MM.1S (cell line): ENCODE results near the gene TRAPPC14.
A peak's percentile ranks its signal among the peaks of the same experiment; 100 is the strongest.

Experiments
- DNase-seq: peaks from one replicate; pipeline ENCODE4 v3.0.0-alpha.2; 2015
- H2AFZ ChIP-seq: fragments of 300-600 bp; sonication (generic); 2 replicates; pipeline ENCODE4 v1.6.0; 2016; ENCODE audit warnings: antibody characterized with exemption, low read length
- H3F3A ChIP-seq: fragments of 300-600 bp; sonication (generic); 2 replicates; pipeline ENCODE4 v1.6.1; 2016; ENCODE audit warnings: mild to moderate bottlenecking, antibody characterized with exemption, low read length, moderate library complexity, mixed read lengths; ENCODE audit not compliant: insufficient read depth
- H3K27ac ChIP-seq: fragments of 300-600 bp; sonication (generic); 2 replicates; pipeline ENCODE4 v1.5.1; 2016; ENCODE audit warnings: mild to moderate bottlenecking, low read length
- H3K27me3 ChIP-seq: fragments of 300-600 bp; sonication (generic); replicated peaks from 2 replicates; pipeline ENCODE4 v1.6.0; 2016; ENCODE audit warnings: low read length; ENCODE audit not compliant: insufficient read depth
- H3K36me3 ChIP-seq: fragments of 300-600 bp; sonication (generic); replicated peaks from 2 replicates; pipeline ENCODE4 v1.6.1; 2016; ENCODE audit warnings: mild to moderate bottlenecking, low read length, mixed read lengths; ENCODE audit not compliant: insufficient read depth
- H3K4me1 ChIP-seq: fragments of 300-600 bp; sonication (generic); 2 replicates; pipeline ENCODE4 v1.6.1; 2016; ENCODE audit warnings: low read length, mixed read lengths
- H3K4me2 ChIP-seq: fragments of 300-600 bp; sonication (generic); 2 replicates; pipeline ENCODE4 v1.6.0; 2016; ENCODE audit warnings: low read depth, low read length
- H3K4me3 ChIP-seq: fragments of 300-600 bp; sonication (generic); 2 replicates; pipeline ENCODE4 v1.5.1; 2016; ENCODE audit warnings: low read length, mixed read lengths
- H3K79me2 ChIP-seq: fragments of 300-600 bp; sonication (generic); 2 replicates; pipeline ENCODE4 v1.6.1; 2016; ENCODE audit warnings: mixed run types, low read length, mixed read lengths
- H3K9ac ChIP-seq: fragments of 300-600 bp; sonication (generic); 2 replicates; pipeline ENCODE4 v1.6.1; 2016; ENCODE audit warnings: low read length, mixed read lengths
- H3K9me2 ChIP-seq: fragments of 300-600 bp; sonication (generic); replicated peaks from 2 replicates; pipeline ENCODE4 v1.6.1; 2016; ENCODE audit warnings: mild to moderate bottlenecking, low read length, mixed read lengths; ENCODE audit not compliant: insufficient read depth
- H3K9me3 ChIP-seq: fragments of 300-600 bp; sonication (generic); replicated peaks from 2 replicates; pipeline ENCODE4 v1.6.1; 2016; ENCODE audit warnings: mild to moderate bottlenecking, low read length, mixed read lengths; ENCODE audit not compliant: insufficient read depth
- H4K20me1 ChIP-seq: fragments of 300-600 bp; sonication (generic); 2 replicates; pipeline ENCODE4 v1.6.1; 2016; ENCODE audit warnings: mild to moderate bottlenecking, low read length, moderate library complexity, mixed read lengths; ENCODE audit not compliant: insufficient read depth
- EZH2 ChIP-seq: fragments of 300-600 bp; sonication (generic); optimal IDR thresholded peaks from 2 replicates; pipeline ENCODE3; 2017; ENCODE audit warnings: low read depth, mild to moderate bottlenecking, antibody characterized with exemption, low read length, mixed read lengths
- EZH2phosphoT487 ChIP-seq: fragments of 300-600 bp; sonication (generic); IDR thresholded peaks from 2 replicates; pipeline ENCODE4 v1.6.1; 2018; ENCODE audit warnings: antibody characterized with exemption, low read length
- TF ChIP-seq, protein P1 (sequence below): fragments of 300-600 bp; sonication (generic); IDR thresholded peaks from 2 replicates; pipeline ENCODE4 v1.5.1; 2016; ENCODE audit warnings: antibody characterized with exemption, low read length, mixed read lengths

Gene TRAPPC14

DNA sequence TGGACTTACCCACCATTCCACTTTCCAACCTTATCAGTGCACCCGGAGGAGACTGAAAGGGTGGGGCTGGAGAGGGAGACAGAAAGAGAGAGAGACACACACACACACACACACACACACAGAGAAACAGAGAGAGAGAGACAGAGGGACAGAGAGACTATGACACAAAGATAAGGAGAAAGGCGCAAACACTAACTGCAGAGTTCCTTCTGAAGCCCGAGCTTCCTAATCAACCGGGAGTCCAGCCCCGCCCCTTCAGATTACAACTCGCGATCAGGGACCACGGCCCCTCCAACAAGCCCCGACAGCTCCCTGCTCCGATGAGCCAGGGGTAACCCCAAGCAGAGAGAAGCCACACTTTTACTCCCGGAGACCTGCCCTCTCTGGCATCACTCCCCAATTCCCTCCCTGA is 9.4 kb upstream of the TRAPPC14 start:
- H3K27me3 ChIP-seq, result peaks cover 85% of the 10 kb centered on the region
- H2AFZ ChIP-seq, result no peak overlapping the region
- no peak overlapping the region for H3K27ac ChIP-seq
- H3K9me3 ChIP-seq, result no peaks in the 10 kb centered on the region
- H3K79me2 ChIP-seq, result no peaks in the 10 kb centered on the region
- no peaks in the 10 kb centered on the region for H3F3A ChIP-seq
- TF ChIP-seq EZH2 (peak; percentile 20), EZH2phosphoT487 (no peak)
- TF ChIP-seq, protein P1, sequence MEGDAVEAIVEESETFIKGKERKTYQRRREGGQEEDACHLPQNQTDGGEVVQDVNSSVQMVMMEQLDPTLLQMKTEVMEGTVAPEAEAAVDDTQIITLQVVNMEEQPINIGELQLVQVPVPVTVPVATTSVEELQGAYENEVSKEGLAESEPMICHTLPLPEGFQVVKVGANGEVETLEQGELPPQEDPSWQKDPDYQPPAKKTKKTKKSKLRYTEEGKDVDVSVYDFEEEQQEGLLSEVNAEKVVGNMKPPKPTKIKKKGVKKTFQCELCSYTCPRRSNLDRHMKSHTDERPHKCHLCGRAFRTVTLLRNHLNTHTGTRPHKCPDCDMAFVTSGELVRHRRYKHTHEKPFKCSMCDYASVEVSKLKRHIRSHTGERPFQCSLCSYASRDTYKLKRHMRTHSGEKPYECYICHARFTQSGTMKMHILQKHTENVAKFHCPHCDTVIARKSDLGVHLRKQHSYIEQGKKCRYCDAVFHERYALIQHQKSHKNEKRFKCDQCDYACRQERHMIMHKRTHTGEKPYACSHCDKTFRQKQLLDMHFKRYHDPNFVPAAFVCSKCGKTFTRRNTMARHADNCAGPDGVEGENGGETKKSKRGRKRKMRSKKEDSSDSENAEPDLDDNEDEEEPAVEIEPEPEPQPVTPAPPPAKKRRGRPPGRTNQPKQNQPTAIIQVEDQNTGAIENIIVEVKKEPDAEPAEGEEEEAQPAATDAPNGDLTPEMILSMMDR, result no peak
- no peaks in the 10 kb centered on the region for H3K9me2 ChIP-seq
- H4K20me1 ChIP-seq, result no peaks in the 10 kb centered on the region
- H3K36me3 ChIP-seq, result no peaks in the 10 kb centered on the region
- H3K9ac ChIP-seq, result no peak overlapping the region
- H3K4me3 ChIP-seq, result no peak overlapping the region
- peak overlapping the region; percentile 35; the same call in 1 of the 2 replicates for H3K4me2 ChIP-seq
- no peak for DNase-seq
- H3K4me1 ChIP-seq, result no peaks in the 10 kb centered on the region; the same call in 1 of the 2 replicates

DNA sequence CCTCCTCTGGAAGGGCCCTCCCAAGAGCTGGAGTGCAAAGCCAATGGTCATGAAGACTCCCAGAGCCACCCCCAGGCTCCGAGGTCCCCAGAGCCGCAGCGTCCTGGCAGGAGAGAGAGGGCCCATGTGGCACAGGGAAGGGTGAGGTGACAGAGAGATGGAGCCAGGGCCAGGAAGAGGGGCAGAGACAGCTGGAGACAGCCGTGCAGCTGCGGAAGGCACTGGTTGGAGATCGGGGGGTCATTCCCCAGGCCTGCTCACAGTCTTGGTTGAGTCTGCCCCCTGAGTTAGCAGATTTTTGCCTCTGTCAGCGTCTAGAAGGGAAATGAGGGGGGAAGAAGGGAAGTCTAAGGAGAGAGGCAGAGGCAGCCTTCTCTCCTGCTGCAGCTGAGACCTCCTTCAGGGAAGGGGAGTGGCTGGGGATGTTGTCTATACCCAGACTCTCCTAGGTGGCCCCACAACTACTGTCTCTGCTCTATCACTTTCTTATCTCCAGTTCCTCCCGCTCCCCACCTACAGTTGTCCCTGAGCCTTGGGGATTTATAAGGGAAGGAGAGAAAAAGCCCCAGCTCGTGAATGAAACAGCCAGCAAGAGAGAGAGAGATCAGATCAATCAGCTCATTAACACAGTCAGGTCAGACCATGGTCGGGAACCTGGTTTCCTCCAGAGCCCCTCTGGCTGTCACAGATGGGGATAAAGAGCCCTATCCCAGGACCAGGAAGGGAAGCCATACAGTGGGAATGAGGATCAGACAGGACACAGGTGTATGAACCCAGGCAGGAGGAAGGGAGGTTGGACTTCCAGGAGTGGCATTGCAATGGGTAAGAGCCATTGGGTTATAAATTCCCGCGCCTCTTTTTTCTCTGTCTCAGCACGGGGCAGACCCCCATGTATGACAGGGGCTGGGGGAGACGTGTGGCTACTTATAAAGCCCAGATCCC is 8.7 kb upstream of the TRAPPC14 start:
- H4K20me1 ChIP-seq, result no peaks in the 10 kb centered on the region
- H3K4me1 ChIP-seq, result no peaks in the 10 kb centered on the region; the same call in 1 of the 2 replicates
- H3K36me3 ChIP-seq, result no peaks in the 10 kb centered on the region
- no peak overlapping the region for H3K4me3 ChIP-seq
- H3K9ac ChIP-seq, result no peak overlapping the region
- TF ChIP-seq EZH2phosphoT487, result no peak
- TF ChIP-seq, protein P1, result no peak
- no peak for TF ChIP-seq EZH2
- H3K27ac ChIP-seq, result no peak overlapping the region
- H3K4me2 ChIP-seq, result no peak overlapping the region; the same call in 1 of the 2 replicates
- H3K79me2 ChIP-seq, result no peaks in the 10 kb centered on the region
- H3K9me2 ChIP-seq, result no peaks in the 10 kb centered on the region
- H3K9me3 ChIP-seq, result no peaks in the 10 kb centered on the region
- peaks cover 87% of the 10 kb centered on the region for H3K27me3 ChIP-seq
- H3F3A ChIP-seq, result no peaks in the 10 kb centered on the region
- H2AFZ ChIP-seq, result no peak overlapping the region
- no peak for DNase-seq

DNA sequence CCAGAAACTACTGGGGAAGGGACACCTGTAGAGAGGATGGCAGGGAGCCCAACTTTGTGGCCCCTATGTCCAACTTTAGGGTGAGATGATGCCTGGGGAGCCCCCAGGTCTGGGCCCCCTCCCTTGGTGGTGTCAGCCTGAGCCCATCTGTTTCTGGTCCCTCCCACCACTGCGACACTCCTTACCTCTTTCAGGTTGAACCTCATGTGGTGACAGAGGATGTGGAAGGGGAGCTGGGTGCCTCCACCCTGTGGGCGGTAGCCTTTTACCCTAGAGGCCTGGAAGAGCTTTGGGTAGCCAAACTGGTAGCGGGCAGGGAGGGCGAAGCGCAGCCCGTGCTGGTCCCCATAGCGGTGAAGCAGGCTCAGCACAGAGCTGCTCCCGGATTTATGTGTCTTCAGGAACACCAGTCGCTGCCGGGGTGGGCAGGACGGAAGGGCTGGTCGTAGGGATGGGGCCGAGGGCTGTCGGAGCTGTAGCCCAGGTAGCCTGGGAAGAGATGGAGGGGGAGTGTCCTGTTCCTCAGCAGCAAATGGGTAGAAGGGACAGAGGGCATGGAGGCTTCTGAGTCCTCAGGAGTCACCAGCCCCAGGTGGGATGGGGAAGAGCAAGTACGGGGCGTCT is 7.9 kb upstream of the TRAPPC14 start:
- no peaks in the 10 kb centered on the region for H4K20me1 ChIP-seq
- no peaks in the 10 kb centered on the region for H3K9me2 ChIP-seq
- no peaks in the 10 kb centered on the region for H3F3A ChIP-seq
- DNase-seq, result no peak
- peaks cover 80% of the 10 kb centered on the region for H3K27me3 ChIP-seq
- H3K4me1 ChIP-seq, result no peaks in the 10 kb centered on the region; the same call in 1 of the 2 replicates
- no peaks in the 10 kb centered on the region for H3K36me3 ChIP-seq
- no peak overlapping the region for H3K4me2 ChIP-seq
- H3K9me3 ChIP-seq, result no peaks in the 10 kb centered on the region
- no peak overlapping the region for H3K4me3 ChIP-seq
- TF ChIP-seq EZH2phosphoT487, result no peak
- TF ChIP-seq, protein P1, result no peak
- TF ChIP-seq EZH2, result no peak
- H3K79me2 ChIP-seq, result no peaks in the 10 kb centered on the region
- H2AFZ ChIP-seq, result no peak overlapping the region
- no peak overlapping the region for H3K27ac ChIP-seq
- H3K9ac ChIP-seq, result no peak overlapping the region
